Inferior parietal cortex (tissue), 1 donor: ENCODE data around the gene PIAS3.

Experiments
- DNase-seq: peaks from one replicate; pipeline ENCODE4 v3.0.0-alpha.2; 2016; ENCODE audit errors: extremely low spot score

PIAS3 gene

DNA sequence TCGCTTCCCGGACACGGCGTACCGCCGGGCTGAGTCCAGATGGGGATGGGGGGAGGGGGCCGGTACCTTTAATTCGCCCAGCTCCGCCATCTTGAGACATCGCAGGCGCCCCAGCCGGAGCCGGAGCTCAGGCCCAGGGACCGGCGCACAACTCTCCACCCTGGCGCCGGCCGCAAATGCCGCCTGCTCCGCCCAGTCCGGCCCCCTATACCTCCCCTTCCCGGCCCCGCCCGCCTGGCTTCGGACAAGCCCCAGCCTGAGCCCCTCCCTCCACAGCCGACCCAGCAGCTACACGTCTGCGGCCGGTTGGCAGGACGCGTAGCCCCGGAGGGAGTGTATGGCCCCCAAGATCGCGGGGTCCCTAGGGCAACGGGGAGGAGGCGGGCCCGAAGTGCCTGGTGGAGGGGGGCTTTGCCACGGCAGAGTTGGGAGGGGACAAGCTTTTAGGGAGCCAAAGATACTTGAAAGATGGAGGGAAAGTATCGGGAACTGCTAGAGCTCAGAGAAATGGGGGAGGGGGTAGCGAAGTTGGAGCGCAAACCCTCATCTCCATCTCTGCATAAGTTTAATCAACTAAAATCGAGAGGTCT, at the start of gene PIAS3:
Gene PIAS3, minus strand, starts transcription at position 181 of the 590 bp plus-strand sequence. Its CDS starts 91 bp downstream, at position 90.
- peak; percentile 79 for DNase-seq

DNA sequence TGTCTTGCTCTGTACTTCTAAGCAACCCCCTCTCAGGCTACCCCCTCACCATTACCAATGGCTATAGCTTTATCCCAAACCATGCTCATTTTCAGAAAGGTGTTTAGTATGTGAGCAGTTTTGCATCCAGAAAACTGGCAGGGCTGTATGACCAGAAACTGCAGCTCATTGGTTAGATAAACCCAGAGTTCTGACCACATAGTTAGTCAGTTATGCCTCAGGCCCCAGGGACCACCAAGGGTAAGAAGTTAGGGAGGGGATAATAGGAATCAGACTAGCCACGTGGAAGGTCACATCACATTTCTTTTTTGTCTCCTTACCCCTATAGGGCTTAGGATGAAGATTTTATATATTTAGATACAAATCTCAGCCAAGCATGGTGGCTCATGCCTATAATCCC, 49.8 kb upstream of the PIAS3 start:
- DNase-seq: no peak

DNA sequence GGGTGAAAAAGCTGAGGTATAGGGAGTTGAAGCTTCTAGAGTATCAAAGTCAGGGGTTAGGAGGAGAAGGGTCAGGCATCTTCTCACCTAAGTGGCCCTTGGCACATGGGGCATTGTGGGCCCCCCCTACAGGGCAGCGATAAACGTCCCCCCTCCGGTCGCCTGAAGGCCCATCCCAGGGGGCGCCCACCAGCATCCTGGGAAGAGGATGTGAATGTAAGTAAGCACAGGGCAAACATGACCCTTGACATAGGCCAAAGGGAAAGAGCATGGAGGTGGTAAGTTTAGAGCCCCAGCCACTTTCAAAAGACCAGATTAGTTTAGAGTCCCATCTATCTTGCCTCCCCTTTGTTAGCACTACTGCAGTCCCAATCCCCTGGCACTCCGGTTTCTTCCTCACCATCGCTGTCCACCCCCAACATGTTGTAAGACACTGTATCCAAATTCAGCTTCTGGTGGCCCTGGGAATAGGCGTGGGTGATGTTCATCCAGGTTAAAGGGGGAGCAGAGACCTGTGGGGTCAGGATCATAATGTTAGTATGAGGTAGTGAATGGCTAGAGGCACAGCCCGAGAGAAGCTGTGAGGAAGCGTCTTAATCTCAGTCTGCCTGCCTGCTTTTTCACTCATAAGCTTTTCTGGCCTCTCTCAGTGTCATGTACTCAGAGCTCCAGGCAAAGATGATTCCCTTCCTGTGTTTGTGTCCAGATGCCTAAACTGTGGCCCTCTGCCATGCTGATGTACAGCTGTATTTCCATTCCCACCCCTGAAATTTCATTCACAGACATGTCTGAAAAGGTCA, 48.3 kb upstream of the PIAS3 start:
- DNase-seq: no peak

DNA sequence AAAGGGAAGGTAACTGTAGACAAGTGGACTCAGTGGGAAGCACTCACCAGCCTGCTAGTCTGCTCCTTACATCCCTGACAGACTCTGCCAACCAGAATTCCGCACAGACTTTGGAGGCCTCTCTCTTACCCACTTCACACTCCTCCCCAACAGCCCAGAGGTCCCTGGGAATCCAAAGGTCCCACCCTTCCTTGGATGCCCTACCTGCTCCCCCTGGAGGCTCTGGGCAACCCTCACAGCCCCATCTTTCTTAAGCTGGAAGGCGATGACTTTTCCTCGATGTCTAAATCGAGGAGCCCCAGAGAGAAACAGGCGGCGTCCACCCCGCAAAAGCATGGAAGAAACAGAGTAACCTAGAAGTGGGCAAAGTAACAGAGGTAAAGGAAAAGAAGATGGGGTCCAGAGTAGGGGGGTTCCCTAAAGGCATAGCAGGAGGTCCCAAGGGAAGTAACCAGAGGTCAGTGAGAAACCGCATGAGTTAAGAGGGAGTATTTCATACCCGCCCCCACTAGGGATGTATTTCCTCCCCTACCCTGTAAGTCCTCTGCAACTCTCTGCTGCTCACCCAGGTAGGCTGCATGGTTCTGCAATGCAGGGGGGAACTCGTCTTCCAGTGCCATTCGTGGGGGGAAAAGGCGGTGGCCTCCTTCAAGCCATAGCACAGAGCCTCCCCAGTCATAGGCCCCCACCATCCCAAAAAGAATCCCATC, 42.6 kb upstream of the PIAS3 start:
- DNase-seq: no peak

DNA sequence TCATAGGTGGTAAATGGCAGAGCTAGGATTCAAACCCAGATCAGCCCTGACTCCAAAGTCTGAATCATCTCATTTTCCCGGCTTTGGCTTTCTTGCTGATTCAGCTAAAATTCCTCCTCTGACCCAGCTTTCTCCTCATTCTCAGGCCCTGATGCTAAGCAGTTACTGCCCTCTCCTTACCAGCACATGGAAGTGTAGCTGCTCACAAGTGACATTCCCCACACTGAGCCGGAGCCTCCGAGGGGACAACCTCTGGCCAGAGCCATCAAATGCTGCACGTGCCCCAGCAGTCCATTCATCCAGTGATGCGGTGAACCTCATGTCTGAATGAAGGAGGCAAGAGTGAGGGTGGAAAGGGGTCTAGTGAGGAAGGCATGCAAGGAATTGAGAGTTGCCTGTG, 39.9 kb upstream of the PIAS3 start:
- DNase-seq: no peak

DNA sequence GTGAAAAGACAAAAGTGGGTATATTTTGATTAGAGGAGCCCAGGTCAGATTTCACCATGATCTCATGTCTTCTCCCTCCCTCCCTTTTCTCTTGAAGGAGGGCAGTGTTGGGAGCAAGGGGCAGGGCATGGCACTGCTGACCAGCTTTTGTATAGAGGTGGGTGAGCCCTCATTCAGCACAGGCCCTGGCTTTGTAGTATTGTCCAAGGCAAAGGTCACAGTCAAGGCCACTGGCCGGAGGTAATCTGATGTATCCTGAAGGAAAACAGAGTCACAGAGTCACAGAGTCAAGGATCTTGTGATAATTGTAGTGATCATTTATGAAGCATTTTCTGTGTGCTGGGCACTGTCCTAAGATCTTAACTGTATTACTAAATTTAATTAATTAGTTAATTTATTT, 39.1 kb upstream of the PIAS3 start:
- DNase-seq: no peak

DNA sequence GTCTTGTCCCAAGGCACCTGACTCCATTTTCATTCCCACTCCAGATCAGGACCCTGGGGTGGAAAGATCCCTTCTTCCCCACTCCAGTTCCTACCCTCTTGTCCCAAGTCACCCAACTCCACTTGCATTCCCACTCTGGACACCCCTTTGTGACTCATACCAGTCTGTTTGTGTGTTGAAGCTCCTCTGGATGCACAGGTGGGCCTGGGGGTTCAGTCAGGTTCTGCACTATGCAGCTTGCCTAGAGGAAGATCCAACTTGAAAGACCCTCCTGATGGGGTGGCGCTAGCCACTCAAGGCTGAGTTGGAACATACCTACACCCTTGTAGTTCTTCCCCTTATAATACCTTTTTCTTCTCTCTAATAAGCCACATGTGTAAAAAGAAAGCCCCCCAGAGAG, 36.6 kb upstream of the PIAS3 start:
- no peak for DNase-seq

DNA sequence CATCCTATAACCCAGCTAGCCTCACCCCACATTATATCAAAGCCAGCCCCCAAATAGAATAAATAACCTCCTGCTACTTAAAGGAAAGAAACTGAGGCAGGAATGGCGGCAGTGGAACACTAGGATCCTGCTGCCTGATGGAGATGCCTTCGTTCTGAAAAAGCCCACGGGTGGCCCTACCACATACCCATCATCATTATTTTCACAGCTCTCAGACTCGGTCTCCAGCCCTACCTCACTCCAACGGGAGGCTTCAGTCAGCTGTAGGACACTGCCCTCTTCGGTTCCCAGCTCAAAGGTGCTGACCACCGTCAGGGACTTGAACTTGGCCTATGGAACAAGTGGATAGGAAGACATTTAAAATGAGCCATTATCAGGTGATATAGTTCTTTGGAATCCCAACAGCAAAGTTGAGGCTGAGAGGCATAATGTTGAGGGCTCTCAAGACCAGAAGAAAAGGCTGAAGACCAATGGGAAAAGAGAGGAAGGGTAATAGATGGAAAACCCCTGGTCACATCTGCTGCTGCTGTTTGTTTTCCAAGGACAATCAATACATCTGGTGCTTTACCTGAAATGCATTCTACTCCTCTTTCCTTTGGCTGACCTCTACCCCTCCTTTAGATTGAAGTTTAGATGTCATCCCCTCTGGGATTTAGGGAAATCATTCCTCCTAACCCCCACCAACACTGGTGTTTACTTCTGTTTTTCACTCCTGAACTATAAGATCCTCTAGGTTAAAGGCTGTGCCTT, 34.6 kb upstream of the PIAS3 start:
- DNase-seq: no peak

DNA sequence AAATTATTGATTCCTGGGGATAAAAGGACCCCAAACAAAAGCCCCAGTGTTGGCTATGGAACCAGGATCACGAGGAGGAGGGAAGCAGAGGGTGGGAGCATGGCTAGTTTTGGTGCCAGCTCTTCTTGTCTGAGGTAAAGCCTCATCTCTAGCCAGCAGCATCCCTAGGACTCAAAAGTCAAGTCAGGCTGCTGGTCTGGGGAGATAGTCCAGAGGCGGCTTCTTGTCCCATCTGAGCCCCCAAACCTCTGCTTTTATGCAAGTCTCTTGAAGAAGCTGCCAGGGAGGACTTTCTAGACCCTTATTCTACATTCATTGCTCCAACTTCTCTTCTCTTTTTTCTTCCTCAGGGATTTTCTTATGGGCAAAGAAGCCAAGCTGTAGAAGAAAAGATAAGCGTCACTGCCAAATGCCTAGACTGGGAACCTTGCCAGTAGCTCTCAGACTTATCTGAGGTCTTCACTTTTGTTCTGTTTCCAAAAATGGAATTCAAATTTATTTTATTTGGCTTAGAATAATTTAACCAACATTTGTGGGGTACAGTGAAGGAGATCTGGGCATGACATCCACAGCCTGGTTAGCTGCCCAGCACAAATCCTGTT, 33.7 kb upstream of the PIAS3 start:
- peak; percentile 42 for DNase-seq

DNA sequence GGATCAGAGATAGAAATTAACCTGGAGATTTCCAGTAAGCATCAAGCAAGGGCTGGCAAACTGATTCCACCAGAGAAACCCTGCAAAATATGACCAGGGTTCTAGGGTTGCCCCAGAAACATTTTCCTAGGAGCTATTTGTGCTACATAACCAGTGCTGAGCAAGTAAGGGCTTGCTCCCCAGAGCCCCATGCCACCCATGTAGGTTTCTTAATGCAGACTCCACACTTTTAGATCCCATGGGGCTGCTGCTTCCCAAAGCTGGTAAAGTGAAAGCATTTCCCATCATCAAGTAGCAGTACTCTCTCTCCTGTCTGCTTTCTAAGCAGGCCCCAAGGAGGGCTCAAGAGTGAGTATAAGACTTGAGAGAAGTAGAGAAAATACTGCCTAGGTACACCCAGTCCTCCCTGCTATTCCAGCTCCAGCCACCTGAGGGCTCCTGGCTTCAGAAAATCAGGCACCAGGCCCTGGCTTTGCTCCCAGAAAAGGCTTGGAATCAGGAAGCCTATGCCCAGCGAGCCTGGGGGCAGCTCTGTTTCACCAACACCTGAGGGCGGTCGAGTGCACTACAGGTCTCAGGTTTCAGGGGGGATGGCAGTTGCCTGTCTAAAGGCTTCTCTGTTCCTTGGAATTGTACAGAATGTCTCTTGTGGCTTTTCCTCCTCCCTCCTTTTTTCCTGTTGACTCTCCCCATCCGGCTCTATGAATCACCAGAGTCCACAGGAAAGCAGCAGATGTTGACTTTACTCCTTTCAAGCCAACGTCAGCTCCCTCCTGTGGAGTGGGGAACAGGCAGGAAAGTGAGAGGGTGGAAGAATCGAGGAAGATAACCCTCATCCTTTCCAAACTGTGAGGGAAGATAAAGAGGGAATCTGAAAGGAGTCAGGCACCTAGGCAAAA, 33.0 kb upstream of the PIAS3 start:
- peak; percentile 96 for DNase-seq

DNA sequence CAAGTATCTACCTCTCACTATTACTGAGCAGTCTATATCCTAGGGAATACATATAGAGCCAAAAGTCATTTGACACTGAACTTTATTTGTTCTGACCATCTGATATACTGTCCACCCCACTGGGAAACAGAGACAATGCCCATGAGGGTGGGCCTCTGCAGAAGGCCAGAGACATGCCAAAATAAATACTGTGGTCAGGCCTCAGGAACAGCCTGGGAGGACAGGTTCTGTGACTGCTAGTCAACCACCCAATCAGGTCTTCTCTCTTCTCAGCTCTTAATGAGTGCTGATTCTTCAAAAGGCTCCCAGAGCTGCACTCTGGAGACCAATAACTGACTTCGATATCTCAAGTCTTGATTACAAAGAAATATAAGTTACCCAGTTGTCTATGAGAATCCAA, 32.3 kb upstream of the PIAS3 start:
- no peak for DNase-seq

DNA sequence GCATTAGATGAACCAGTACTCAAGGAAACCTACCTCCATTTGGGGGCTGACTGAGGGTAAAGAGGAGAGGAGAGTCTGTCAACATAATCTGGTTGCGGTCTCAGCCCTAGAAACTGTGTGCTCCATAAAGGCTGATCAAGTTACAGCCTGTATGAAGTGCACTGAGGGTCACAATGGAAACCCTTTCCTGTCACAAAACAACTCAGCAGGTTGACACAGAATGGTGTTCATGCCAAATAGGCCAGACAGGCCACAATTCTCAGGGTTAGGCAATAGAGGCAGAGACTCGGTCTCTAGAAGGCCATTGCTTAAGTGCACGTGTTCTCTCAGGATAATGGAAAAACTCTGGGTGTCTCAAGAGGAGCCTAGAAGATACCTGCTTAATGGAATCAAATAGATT, 30.8 kb upstream of the PIAS3 start:
- DNase-seq: no peak

DNA sequence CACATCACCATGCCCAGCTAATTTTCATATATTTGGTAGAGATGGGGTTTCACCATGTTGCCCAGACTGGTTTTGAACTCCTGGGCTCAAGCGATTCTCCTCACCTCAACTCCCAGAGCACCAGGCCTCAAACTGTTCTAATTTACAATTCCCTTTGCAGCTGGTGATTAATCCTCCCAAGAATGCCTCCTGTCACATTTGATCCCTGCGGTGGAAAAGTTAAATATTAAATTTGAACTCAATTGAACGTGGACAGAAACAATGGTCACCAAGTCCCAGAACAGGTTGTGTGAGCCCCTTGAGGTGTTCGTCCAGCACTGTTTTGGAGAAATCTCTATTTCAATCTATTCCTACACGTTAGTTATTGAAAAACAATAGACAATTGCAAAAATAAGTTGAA, 28.8 kb upstream of the PIAS3 start:
- DNase-seq: no peak

DNA sequence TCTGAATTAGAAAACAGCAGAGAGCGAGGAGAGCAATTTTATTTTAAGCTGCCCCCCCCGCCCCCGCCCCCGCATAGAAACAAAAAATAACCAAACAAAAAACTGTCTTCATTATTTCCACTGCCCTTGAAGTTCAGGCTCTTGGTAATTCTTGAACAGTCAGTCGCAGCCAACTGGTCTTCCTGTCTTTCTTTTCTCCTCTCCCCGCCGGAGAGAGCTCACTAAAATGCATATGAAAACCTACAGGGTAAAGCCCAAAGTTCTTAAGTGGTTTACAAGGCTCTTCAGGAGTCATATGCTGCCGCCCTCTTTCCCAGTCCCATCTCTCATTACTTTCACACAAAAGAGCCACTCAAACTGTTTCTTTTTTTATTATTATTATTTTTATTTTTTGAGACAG, 27.9 kb upstream of the PIAS3 start:
- no peak for DNase-seq

DNA sequence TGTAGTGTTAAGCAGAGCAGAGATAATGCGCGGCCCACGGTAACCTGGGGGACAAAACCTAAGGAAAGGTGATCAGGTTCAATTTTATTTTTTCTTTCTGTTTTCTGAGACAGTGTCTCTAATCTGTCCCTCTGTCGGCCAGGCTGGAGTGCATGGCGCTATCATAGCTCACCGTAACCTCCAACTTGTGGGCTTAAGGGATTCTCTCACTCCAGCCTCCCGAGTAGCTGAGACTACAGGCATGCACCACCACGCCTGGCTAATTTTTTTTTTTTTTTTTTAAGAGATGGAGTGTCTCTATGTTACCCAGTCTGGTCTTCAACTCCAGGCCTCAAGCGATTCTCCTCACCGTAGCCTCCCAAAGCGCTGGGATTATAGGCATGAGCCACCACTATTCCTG, 27.5 kb upstream of the PIAS3 start:
- DNase-seq: no peak

DNA sequence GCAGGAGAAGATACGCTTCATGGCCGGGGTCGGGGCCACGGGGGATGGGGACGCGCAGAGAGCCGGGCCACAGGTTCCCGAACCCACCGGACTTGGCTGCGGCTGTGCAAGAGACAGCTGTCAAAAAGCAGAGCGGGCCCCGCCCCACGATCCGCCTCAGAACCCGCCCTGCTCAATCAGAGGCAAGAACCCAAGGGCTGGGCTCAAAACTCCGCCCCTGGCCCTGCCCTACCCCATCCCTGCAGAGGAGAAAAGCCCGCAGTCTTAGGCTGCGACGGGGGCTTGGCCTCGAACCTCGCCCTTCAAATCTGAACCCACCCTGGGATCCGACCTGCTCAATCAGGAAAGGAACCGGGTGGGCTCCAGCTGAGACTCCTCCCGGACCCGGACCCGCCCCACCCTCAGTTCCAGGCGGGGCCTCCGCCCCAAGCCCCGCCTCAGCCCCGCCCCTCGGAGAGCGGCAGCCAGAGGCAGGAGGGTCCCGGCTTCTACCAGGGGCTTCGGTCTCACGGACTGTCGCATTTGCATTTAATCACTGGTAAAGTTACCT, 26.9 kb upstream of the PIAS3 start, which contains the start of gene ANKRD35:
Gene ANKRD35, minus strand, starts transcription at position 129 of the 550 bp plus-strand sequence. Its CDS starts 108 bp downstream, at position 21.
- DNase-seq: peak; percentile 76

DNA sequence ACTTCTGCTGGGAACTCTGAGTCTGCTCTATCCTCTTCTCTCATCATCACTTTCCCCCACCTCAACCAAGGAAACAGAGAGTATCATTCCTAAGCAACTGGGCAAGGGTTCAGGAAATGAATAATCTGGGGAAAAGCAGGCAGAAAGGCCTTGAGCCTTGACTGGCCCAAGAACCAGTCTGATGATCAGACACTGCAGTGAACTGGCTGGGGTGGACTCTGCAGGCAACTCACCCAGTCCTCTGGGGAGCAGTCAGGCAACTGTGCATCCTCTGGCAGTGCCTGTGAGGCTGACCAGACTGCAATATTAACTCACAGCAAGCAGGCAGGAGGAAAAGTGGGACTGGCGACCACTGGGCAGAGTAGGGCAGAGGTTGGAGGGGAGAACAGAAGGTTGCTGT, 25.8 kb upstream of the PIAS3 start:
- no peak for DNase-seq

DNA sequence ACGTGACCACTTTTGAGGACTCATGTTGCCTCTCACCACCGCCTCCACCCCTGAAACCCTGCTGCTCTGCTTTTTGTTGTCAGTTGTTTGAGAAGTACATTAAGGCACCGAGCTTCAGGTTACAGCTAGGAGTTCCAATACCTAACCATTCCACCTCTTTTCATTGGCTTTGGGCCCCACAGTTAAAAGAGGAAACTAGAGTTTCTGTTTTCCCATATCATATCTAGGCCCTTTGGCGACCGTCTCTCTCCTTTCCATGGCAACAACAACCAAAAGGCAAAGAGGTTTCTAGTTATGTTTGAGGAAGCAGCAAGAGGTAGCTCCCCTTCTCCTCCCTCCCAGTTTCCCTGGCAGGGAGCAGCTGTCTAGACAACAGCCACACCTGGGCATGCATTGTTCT, 20.9 kb upstream of the PIAS3 start:
- no peak for DNase-seq

DNA sequence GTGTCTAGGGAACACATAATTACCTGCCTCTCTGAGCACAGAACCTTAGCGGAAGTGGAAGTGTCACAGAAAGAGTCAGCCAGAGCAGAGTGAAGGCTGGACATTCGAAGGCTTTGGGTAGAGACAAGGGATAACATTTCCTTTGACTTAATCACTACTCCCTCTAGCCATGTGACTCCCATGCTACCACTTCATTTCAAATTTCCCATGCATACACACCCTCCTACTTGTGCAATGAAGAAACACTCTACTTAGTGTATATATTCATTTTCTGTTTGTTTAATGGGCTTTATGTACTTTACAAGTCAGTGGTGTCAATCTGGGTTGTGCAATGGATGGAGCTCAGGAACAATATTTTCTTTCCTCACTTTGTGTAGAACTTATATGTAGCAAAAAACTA, 19.8 kb upstream of the PIAS3 start:
- no peak for DNase-seq

DNA sequence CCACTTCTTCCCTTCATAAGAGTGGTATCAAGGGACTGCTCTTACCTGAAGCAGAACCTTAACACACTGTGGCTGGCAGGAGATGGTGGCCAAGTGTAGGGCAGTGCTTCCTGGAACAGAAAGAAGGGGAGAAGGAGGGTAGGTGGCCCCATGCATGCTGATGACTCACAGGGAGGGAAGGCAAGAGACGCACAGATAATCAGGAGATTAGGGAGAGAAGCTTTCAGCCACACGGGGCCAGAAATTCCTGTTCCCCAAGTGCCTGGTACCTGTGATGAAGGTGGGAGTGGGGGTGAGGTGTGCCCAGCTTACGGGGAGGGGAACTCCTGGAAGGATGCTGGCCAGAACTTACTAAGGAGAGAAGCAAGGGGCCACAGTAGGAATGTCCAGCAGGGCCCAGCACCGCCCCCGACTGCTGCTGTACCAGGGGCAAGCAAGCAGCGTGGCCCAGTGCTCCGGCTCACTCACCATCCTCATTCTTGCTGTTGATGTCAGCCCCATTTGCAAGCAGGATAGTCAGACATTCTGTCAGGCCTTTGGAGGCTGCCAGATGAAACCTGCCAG, 19.1 kb upstream of the PIAS3 start:
- no peak for DNase-seq
